Measurements from ENCODE around the gene DDIAS. TPM values are rescaled to one million over a fixed set of nuclear protein-coding genes. Genes with fewer than 3 reads are reported as not detected.
A peak's percentile ranks its signal among the peaks of the same experiment; 100 is the strongest.
"Not testable (repeated sequence)": the region's sequence is repeated elsewhere in the genome, so short reads cannot be mapped to it uniquely, and the experiment has no call there.

The DDIAS gene
- total RNA-seq, 3 donors from 2014 or later, result 0.87 to 4.4 (median 1.2) TPM

- intact Hi-C loops (cut with DNase I, micrococcal nuclease), result loop anchor here (10.0 kb wide), 3 partner anchors 169 to 339 kb away; partner anchors contain the start of gene RAB30 (in 1 of the 2)
- no peaks in the 10 kb centered on the region for H3K36me3 ChIP-seq (ENCODE audit: low read depth)
- no peak overlapping the region for H3K4me3 ChIP-seq
- ATAC-seq (no peak), DNase-seq (no peak)
- H3K4me1 ChIP-seq (ENCODE audit: low read depth), result peaks cover 5% of the 10 kb centered on the region
- no peaks in the 10 kb centered on the region for H3K9me3 ChIP-seq
- TF ChIP-seq CTCF (IDR thresholded peaks at IDR 0.05), result no peak
These were observed 4.7 kb downstream of the DDIAS start for GRCh38 chr11:82906236-82906635.

- no peak overlapping the region for H3K4me3 ChIP-seq
- H3K36me3 ChIP-seq (ENCODE audit: low read depth), result no peaks in the 10 kb centered on the region
- TF ChIP-seq CTCF (IDR thresholded peaks at IDR 0.05), result no peak
- DNase-seq, result no peak
- no peak for ATAC-seq
- peaks cover 2% of the 10 kb centered on the region for H3K4me1 ChIP-seq (ENCODE audit: low read depth)
- H3K9me3 ChIP-seq, result peaks cover 2% of the 10 kb centered on the region
- intact Hi-C loops (cut with DNase I, micrococcal nuclease), result loop anchor here (10.0 kb wide), 3 partner anchors 168 to 338 kb away; partner anchors contain the start of gene RAB30 (in 1 of the 2)
These were observed 5.4 kb downstream of the DDIAS start for GRCh38 chr11:82906931-82907330.

GRCh38 chr11:82907371-82907770 lies 5.8 kb downstream of the DDIAS start:
- DNase-seq, result no peak
- H3K36me3 ChIP-seq (ENCODE audit: low read depth), result no peaks in the 10 kb centered on the region
- no peak for ATAC-seq
- no peak for TF ChIP-seq CTCF (IDR thresholded peaks at IDR 0.05)
- no peaks in the 10 kb centered on the region for H3K4me1 ChIP-seq (ENCODE audit: low read depth)
- H3K4me3 ChIP-seq, result no peak overlapping the region
- H3K9me3 ChIP-seq, result peaks cover 6% of the 10 kb centered on the region
- intact Hi-C loops (cut with DNase I, micrococcal nuclease), result loop anchor here (10.0 kb wide), 3 partner anchors 167 to 337 kb away; partner anchors contain the start of gene RAB30 (in 1 of the 2)

- DNase-seq (no peak), ATAC-seq (no peak)
- Histone ChIP-seq H3K36me3 (ENCODE audit: low read depth) (no peaks in the 10 kb centered on the region), H3K4me3 (no peak overlapping the region), H3K4me1 (ENCODE audit: low read depth) (no peaks in the 10 kb centered on the region), H3K9me3 (peaks cover 6% of the 10 kb centered on the region)
- intact Hi-C loops (cut with DNase I, micrococcal nuclease), result loop anchor here (10.0 kb wide), 3 partner anchors 166 to 336 kb away; partner anchors contain the start of gene RAB30 (in 1 of the 2)
- no peak for TF ChIP-seq CTCF (IDR thresholded peaks at IDR 0.05)
These were observed 6.8 kb downstream of the DDIAS start for GRCh38 chr11:82908311-82908710.

GRCh38 chr11:82909015-82909640 lies 7.6 kb downstream of the DDIAS start:
- intact Hi-C loops (cut with DNase I, micrococcal nuclease), result loop anchor here (10.0 kb wide), 3 partner anchors 166 to 336 kb away; partner anchors contain the start of gene RAB30 (in 1 of the 2)
- Histone ChIP-seq H3K4me1 (ENCODE audit: low read depth) (no peaks in the 10 kb centered on the region), H3K4me3 (no peak overlapping the region), H3K36me3 (ENCODE audit: low read depth) (no peaks in the 10 kb centered on the region), H3K9me3 (peaks cover 6% of the 10 kb centered on the region)
- TF ChIP-seq CTCF (IDR thresholded peaks at IDR 0.05), result no peak
- DNase-seq (peak in 1 of 3 donors; percentile 14), ATAC-seq (peak; percentile 25)

GRCh38 chr11:82919786-82920185 lies 18.2 kb downstream of the DDIAS start:
- ATAC-seq; H3K36me3 ChIP-seq (ENCODE audit: low read depth); H3K9me3 ChIP-seq; intact Hi-C loops (cut with DNase I, micrococcal nuclease); DNase-seq; H3K4me1 ChIP-seq (ENCODE audit: low read depth); H3K4me3 ChIP-seq: not testable (repeated sequence)

GRCh38 chr11:82920227-82920626 lies 18.7 kb downstream of the DDIAS start:
- ATAC-seq; DNase-seq; H3K36me3 ChIP-seq (ENCODE audit: low read depth); intact Hi-C loops (cut with DNase I, micrococcal nuclease); H3K9me3 ChIP-seq; H3K4me1 ChIP-seq (ENCODE audit: low read depth): not testable (repeated sequence)
- peak overlapping the region; percentile 5 for H3K4me3 ChIP-seq

GRCh38 chr11:82922396-82923173 lies 21.0 kb downstream of the DDIAS start:
- H3K36me3 ChIP-seq (ENCODE audit: low read depth); H3K4me1 ChIP-seq (ENCODE audit: low read depth); DNase-seq; ATAC-seq; H3K9me3 ChIP-seq; H3K4me3 ChIP-seq; intact Hi-C loops (cut with DNase I, micrococcal nuclease): not testable (repeated sequence)

Data from mucosa of descending colon (tissue), 3 donors.